HG03066 (cell line): ENCODE measurements around the gene POLR2M.

ENCODE experiments used
- ATAC-seq: cut with Tn5 transposase; IDR thresholded peaks from one replicate; pipeline ENCODE4 v1.9.1; 2021; ENCODE audit warnings: low read depth; ENCODE audit not compliant: unreplicated experiment

Gene POLR2M

GRCh38 chr15:57706405-57707209, at the start of gene POLR2M:
TSS of gene POLR2M (plus strand) at chr15:57706714. CDS start at chr15:57706843, 129 bp downstream.
- ATAC-seq = peak; percentile 93

- no peak for ATAC-seq
Measured at GRCh38 chr15:57657619-57658018, 48.9 kb upstream of the POLR2M start.

DNA sequence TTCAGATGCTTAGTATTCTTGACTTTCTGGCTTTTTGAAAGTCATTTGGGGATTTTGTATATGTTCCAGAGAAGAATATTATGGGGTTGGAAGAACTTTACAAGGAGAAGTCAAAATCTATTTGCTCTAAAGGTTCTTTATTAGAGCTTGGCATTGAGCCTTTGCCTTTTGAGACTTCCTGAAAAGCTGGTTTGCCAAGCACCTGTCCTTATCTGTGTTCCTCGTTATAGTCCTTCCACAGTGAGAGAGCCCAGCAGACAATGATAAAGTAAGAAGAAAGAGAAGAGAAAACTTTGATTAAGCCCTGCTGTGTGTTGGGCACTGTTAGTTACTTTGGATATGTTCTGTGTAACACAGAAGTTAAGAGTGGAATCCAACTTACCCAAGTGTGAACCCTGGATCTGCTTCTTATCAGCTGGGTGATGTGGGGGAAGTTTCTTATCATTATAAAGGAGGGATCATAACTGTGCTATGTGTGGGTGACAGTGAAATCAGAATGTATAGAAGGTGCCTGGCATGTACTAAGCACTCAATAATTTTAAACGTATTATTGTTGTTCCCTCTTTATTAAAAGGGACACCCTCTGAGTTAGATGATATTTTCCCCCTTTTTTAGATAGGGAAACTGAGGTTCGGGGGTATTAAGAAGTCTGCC, 44.3 kb upstream of the POLR2M start:
- ATAC-seq = no peak

DNA sequence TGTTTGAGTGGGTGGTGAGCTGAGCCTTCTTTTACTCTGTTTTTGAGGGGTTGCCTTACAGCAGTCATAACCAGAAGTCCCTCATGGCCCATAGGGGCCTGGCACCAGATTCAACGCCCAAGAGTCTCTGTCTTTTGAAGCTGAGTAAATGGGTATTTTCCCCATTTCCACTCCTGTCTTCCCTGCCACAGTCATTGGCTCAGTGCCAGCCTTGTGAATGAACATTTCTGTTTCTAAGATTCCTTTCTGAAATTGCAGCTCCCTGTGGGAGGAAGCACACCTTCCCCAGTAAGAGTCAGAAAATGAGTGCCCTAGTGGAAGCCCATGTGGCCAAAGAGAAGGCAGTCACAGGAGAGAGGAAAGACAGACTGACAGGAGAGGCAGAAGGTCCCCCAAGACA, 43.7 kb upstream of the POLR2M start:
- ATAC-seq = no peak

- no peak for ATAC-seq
Measured at GRCh38 chr15:57663262-57663661, 43.3 kb upstream of the POLR2M start.

DNA sequence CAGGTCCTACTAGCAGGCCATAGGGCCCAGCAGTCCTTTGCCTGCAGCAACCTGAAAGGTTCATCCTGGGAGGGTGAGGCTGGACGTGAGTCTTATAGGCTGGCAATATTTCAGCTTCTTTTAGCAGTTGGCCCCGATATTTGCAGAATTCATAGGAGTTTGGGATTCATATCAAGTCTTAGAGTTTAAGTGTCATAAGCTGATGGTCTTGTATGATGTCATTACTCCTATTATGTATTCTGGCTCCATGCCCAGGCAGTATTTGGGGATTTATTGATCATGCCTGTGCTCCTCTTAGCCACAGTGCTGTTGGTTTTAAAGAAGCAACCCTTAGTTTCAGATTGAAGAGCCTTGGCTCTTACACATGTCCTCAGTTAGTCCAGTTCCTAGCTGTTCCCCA, 41.3 kb upstream of the POLR2M start:
- no peak for ATAC-seq

- no peak for ATAC-seq
Measured at GRCh38 chr15:57665939-57666338, 40.6 kb upstream of the POLR2M start.

GRCh38 chr15:57667171-57667849, 39.2 kb upstream of the POLR2M start:
- ATAC-seq = no peak

- no peak for ATAC-seq
Measured at GRCh38 chr15:57668016-57668415, 38.5 kb upstream of the POLR2M start.

DNA sequence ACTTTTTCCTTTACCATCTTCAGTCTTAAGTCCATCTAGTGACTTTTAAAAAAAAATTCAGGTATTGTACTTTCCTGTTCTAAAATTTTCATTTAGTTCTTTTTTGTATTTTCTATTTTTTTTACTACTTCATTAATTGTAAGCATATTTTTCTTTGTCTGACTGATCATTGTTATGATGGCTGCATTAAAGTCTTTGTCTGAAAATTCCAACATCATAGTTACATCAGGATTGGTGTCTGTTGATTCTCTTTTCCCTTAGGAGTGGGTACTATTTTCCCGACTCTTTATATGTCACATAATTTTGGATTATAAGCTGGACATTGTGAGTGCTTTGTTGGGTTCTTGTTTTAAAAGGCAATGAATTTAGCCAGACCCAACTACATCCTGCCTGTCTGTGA, 34.9 kb upstream of the POLR2M start:
- ATAC-seq = no peak

DNA sequence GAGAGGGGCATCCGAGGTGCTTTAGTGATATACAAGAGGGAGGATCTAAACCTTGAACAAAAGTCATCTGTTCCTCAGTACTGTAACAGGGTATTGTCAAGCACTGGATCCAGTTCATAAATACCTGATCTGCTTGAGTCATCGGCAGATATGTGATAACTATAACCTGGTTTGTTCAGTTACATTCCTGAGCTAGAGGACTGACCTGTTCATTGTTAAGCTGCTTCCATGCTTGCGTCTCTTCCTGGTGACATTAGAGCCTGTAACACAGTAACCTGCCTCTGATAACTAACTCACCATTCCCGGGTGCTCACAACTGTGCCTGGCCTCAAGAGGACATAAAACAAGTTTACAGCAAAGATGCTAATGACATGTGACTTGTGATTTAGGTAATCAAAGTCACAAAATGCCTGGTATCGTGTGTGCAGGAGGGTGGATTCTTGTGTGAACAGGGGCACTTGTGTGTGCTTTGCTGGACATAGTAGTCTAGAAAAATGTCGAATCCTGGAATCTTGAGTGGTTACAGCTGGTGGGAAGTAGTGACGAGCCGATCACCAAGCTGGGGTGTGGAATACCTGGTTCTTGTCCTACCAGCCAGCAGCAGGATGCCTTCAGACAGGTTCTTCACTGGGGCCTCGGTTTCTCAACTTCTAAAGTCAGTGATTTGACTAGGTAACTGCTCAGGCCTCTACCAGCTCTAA, 30.9 kb upstream of the POLR2M start:
- no peak for ATAC-seq

- no peak for ATAC-seq
Measured at GRCh38 chr15:57676585-57676984, 29.9 kb upstream of the POLR2M start.

DNA sequence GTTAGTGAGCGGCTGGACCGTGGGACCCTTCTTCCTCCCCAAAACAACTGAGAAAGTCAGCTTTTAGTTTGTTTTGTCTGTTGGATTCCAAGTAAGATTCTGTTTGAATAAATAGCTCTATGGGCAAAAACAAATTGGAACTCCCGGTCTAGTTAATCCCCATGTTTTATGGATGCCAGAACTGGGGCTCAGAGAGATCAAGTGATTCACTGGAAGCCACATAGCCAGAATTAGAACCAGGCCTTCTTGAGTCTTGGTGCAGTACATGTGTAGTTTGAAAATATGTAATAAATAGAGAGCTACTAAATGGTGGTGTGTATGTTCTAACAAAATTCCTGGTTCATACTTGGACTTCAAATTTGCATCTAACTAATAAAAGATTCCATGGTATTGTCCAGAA, 29.3 kb upstream of the POLR2M start:
- ATAC-seq = no peak

DNA sequence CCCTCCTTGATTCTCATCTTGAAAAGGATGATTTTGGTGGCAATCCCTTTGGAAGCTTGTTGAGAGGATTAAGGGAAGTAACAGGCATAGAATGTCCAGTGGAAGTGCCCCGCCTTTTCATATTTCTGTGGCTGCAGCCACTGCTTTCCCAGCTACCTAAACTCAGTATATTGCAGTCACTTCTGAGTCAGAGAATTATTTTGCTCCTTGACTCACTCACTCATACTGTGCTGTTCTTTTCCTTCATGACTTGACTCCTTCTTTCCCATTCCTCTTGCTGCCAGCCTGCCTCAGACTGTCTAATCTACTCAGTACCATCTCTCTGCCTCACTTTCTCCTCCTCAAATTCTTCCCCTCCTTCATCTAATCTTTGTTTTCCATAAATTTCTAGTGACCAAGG, 26.5 kb upstream of the POLR2M start:
- ATAC-seq = no peak

DNA sequence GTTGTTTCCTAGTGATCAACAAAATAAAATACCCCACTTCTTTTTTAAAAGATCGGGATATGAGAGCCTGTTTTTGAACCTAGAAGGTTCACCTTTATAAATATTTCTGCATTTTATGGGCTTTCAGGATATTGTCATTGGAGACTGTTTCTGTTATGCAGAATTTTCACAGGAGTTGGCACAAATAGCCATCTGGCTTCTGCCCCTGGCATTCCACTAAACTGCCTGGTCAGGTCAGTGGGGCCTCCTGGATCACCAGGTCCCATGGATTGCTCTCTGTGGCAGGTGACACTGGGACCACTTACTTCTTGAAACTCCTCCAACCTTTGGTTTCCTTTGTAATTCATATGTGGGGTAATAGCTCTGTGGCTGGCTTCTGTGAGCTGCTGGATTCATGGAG, 25.5 kb upstream of the POLR2M start:
- ATAC-seq = no peak

- no peak for ATAC-seq
Measured at GRCh38 chr15:57683481-57683880, 23.0 kb upstream of the POLR2M start.

GRCh38 chr15:57684491-57685151, 21.9 kb upstream of the POLR2M start:
- ATAC-seq = no peak

DNA sequence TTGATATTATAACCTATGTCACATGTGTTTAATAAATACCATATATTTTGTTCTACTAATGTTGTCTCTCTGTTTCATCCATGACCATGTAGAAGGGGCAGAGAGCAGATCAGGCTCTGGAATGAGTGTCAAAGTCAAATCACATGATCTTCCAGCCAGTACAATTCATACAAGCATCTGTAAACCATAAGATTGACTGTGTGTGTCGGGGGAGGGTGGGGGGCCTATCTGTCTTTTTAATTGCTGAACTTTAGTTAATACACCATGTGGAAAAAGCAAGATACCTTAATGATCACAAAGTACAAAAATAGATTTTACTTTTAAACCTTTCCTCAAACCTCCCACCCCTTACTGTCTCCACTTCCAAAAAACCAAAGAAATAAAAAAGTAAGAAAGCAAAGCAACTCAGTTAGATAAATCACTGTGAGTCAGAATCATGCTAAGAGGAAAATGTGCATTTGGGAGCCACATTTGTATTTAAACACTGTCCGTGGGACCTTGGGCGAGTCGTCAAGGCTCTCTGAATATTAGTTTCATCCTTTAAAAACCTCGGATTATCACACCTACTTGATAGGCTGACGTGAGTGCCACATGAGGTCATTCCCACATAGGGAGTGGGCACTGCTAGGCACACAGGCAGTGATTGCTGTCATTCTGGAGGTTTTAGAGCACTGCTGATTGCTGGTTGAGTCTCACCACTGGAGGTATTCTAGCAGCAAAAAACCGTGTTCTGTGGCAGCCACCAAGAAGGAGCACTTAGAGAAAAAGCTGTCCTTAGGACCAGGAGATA, 21.0 kb upstream of the POLR2M start:
- no peak for ATAC-seq

GRCh38 chr15:57686657-57687056, 19.9 kb upstream of the POLR2M start:
- ATAC-seq = no peak
